ENCODE results near the gene LEO1. TPM values are rescaled to one million over a fixed set of nuclear protein-coding genes. Genes with fewer than 3 reads are reported as not detected.
"Not testable (repeated sequence)": the region's sequence is repeated elsewhere in the genome, so short reads cannot be mapped to it uniquely, and the experiment has no call there.

The LEO1 gene
- total RNA-seq, 1 donor from 2014 or later, result 35.7 TPM

DNA sequence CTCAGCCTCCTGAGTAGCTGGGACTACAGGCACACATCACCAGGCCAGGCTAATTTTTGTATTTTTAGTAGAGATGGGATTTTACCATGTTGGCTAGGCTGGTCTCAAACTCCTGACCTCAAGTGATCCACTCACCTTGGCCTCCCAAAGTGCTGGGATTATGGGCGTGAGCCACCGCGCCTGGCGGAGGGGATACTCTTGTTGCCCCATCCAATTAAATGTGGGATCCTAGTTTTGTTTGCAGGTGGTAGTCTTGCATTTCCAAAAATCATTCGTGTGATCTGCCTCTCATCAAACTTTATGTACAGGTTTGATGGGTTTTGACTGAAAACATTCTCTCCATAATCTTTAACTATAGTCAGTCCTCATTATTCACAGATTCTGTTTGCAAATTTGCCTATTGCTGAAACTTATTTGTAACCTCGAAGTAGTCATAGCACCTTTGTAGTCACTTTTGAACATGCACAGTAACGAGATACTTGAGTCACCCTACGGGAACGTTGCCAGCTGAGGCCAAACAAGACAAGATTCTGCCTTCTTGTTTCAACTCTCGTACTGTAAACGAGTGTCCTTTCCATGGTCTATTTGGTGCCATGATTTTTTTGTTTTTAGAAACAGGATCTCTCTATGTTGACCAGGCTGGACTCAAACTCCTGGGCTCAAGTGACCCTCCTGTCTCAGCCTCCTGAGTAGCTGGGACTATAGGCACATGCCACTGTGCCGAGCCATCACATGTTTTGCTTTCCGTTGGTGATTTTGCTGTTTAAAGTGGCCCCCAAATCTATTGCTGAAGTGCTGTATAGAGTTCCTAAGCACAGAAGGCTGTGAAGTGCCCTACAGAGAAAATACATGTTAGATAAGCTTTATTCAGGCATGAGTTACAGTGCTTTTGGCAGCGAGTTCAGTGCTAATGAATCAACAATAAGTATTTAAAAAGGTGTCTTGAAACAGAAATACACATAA is 39.3 kb upstream of the LEO1 start:
- peak overlapping the region; percentile 40 for H3K27ac Mint-ChIP-seq
- H3K4me3 Mint-ChIP-seq, result no peak overlapping the region
- intact Hi-C loops (cut with micrococcal nuclease), result loop anchor here (5.0 kb wide), 2 partner anchors 39 to 179 kb away; partner anchors contain the start of gene LEO1
- DNase-seq, result no peak
- no peaks in the 10 kb centered on the region for H3K36me3 Mint-ChIP-seq (ENCODE audit: low read depth)
- H3K4me1 Mint-ChIP-seq, result peaks cover 56% of the 10 kb centered on the region
- H3K9me3 Mint-ChIP-seq, result no peaks in the 10 kb centered on the region
- no peaks in the 10 kb centered on the region for H3K27me3 Mint-ChIP-seq

- Mint-ChIP-seq H3K36me3 (ENCODE audit: low read depth) (no peaks in the 10 kb centered on the region), H3K27ac (peak overlapping the region; percentile 80), H3K27me3 (no peaks in the 10 kb centered on the region), H3K4me3 (no peak overlapping the region), H3K4me1 (peaks cover 68% of the 10 kb centered on the region), H3K9me3 (no peaks in the 10 kb centered on the region)
- no peak for DNase-seq
- intact Hi-C loops (cut with micrococcal nuclease), result no loop called here
Observed at GRCh38 chr15:52008698-52009434, 37.3 kb upstream of the LEO1 start.

DNA sequence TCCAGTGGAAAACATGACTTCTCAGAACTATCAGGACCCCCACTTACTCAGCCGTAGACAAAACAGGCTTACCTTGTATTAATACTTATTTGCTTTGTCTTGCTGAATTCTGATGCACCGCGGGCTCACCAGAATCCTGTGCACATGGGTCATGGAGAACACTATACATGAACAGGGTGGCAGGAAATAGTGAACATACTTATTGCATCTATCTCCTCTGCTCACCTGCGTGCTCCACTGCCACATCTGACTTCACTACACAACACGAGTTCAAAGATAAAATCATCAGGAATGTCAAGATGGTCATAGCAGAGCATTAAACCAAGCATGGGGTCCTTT is 36.8 kb upstream of the LEO1 start:
- Mint-ChIP-seq H3K27me3 (no peaks in the 10 kb centered on the region), H3K27ac (peak overlapping the region; percentile 80), H3K36me3 (ENCODE audit: low read depth) (no peaks in the 10 kb centered on the region), H3K4me1 (peaks cover 68% of the 10 kb centered on the region), H3K9me3 (no peaks in the 10 kb centered on the region), H3K4me3 (peak overlapping the region; percentile 57)
- intact Hi-C loops (cut with micrococcal nuclease), result no loop called here
- DNase-seq, result no peak

DNA sequence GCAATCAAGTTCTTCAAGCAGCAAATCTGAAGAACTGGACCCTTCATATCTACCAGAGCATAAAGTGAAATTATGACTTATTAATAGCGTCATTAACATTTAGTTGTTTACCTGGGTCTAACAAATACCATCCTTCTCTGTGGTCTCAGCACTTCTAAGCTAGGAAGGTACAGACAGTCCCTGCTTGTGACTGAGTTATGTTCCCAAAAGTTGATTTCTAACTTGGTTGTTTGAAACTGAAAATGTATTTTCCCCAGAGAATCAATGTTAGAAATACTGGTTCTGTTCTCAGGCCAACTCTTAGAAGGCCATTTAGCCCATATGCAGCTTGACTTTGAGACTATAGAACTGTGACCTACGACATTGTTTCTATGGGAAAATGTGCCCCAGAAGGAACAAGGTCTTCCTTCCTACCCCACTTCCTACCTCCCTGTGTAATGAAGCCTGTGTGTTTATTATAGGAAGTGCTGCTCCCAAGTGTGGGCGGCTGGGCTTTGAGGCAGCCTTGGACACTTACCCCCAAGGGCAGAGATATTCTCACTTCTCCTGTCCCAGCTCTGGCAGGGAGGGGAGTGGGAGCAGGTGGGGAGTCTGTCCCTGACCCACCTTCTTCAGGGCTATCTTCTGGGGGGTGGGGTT is 35.2 kb upstream of the LEO1 start:
- intact Hi-C loops (cut with micrococcal nuclease), result loop anchor here (1.0 to 2.0 kb wide), 4 partner anchors 14 to 552 kb away; partner anchors contain the start of gene LYSMD2
- peak overlapping the region; percentile 82 for H3K27ac Mint-ChIP-seq
- H3K4me1 Mint-ChIP-seq, result peaks cover 64% of the 10 kb centered on the region
- H3K9me3 Mint-ChIP-seq, result peaks cover 6% of the 10 kb centered on the region
- peak overlapping the region; percentile 49 for H3K4me3 Mint-ChIP-seq
- no peaks in the 10 kb centered on the region for H3K36me3 Mint-ChIP-seq (ENCODE audit: low read depth)
- DNase-seq, result no peak
- H3K27me3 Mint-ChIP-seq, result no peaks in the 10 kb centered on the region

GRCh38 chr15:52005748-52006701 is 34.4 kb upstream of the LEO1 start:
- peak; percentile 73 for DNase-seq
- H3K36me3 Mint-ChIP-seq (ENCODE audit: low read depth), result no peaks in the 10 kb centered on the region
- intact Hi-C loops (cut with micrococcal nuclease), result loop anchor here (1.0 to 2.0 kb wide), 4 partner anchors 15 to 553 kb away; partner anchors contain the start of gene LYSMD2
- peak overlapping the region; percentile 82 for H3K27ac Mint-ChIP-seq
- peak overlapping the region; percentile 51 for H3K4me3 Mint-ChIP-seq
- H3K4me1 Mint-ChIP-seq, result peaks cover 57% of the 10 kb centered on the region
- H3K9me3 Mint-ChIP-seq, result peaks cover 6% of the 10 kb centered on the region
- H3K27me3 Mint-ChIP-seq, result no peaks in the 10 kb centered on the region

DNA sequence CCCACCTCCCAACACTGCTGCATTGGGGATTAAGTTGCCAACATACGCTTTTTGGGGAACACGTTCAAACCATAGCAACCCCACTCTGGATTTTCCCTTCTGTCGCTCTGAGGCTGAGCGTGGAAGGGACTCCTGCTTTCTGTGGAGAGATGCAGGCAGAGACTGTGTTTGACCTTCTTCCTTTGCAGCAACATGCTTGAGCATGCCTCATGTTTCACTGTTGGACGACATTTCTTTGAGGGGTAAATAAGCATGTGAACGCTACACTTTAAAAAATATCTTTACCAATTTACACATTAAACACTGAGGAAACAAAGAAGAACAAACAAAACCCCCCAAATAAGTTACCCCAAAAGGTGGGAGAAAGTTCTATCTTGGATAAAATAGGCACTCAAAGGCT is 33.2 kb upstream of the LEO1 start:
- no peak overlapping the region for H3K4me3 Mint-ChIP-seq
- H3K27ac Mint-ChIP-seq, result peak overlapping the region; percentile 82
- no peaks in the 10 kb centered on the region for H3K27me3 Mint-ChIP-seq
- no peak for DNase-seq
- H3K36me3 Mint-ChIP-seq (ENCODE audit: low read depth), result no peaks in the 10 kb centered on the region
- peaks cover 51% of the 10 kb centered on the region for H3K4me1 Mint-ChIP-seq
- intact Hi-C loops (cut with micrococcal nuclease), result no loop called here
- peaks cover 6% of the 10 kb centered on the region for H3K9me3 Mint-ChIP-seq

DNA sequence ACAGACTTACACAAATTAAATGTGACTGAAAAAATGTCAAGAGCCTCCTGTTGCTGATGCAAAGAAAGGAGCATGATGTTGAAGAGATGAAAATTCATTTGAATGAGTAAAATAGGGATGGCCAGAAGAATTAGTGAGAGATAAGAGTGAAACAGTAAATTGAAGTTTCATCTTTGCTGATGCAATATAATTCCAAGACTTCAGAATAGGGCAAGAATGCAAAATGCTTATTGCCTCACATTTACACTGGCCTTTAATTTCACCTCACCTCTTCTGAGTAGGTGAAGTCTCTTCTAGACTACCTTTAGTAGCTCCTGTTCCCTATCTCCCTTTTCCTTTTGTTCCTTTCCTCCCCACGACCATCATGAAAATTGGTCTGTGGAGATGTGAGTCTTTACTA is 32.1 kb upstream of the LEO1 start:
- DNase-seq, result no peak
- no peak overlapping the region for H3K27ac Mint-ChIP-seq
- peaks cover 45% of the 10 kb centered on the region for H3K4me1 Mint-ChIP-seq
- H3K4me3 Mint-ChIP-seq, result no peak overlapping the region
- no peaks in the 10 kb centered on the region for H3K36me3 Mint-ChIP-seq (ENCODE audit: low read depth)
- H3K9me3 Mint-ChIP-seq, result peaks cover 6% of the 10 kb centered on the region
- intact Hi-C loops (cut with micrococcal nuclease), result no loop called here
- no peaks in the 10 kb centered on the region for H3K27me3 Mint-ChIP-seq

GRCh38 chr15:52003089-52003488 is 31.5 kb upstream of the LEO1 start:
- H3K27ac Mint-ChIP-seq; H3K9me3 Mint-ChIP-seq; intact Hi-C loops (cut with micrococcal nuclease); DNase-seq; H3K36me3 Mint-ChIP-seq (ENCODE audit: low read depth); H3K4me3 Mint-ChIP-seq; H3K27me3 Mint-ChIP-seq: not testable (repeated sequence)
- H3K4me1 Mint-ChIP-seq, result peaks cover 40% of the 10 kb centered on the region

DNA sequence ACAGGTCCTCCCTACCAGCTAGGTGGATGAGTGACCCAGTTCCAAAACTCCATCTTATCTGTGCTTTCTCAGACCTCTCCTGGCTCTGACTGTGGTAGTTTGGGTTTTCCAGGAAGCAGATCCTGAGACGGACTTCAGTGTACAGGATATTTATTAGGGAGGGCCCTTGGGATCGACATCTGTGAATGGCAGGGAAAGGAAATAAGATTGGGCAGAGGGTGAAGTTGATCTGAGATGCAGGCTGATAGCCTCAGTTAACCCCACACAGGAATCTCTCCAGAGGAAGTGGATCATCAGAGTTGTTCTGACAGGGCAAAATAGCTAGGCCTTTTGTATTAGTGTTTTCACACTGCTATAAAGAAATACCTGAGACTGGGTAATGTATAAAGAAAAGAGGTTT is 30.8 kb upstream of the LEO1 start:
- Mint-ChIP-seq H3K4me3 (no peak overlapping the region), H3K36me3 (ENCODE audit: low read depth) (no peaks in the 10 kb centered on the region), H3K27me3 (no peaks in the 10 kb centered on the region), H3K9me3 (peaks cover 6% of the 10 kb centered on the region), H3K4me1 (peaks cover 36% of the 10 kb centered on the region), H3K27ac (no peak overlapping the region)
- DNase-seq, result no peak
- intact Hi-C loops (cut with micrococcal nuclease), result no loop called here

- intact Hi-C loops (cut with micrococcal nuclease), result no loop called here
- Mint-ChIP-seq H3K4me1 (no peaks in the 10 kb centered on the region), H3K36me3 (ENCODE audit: low read depth) (no peaks in the 10 kb centered on the region), H3K4me3 (no peak overlapping the region), H3K27me3 (peaks cover 2% of the 10 kb centered on the region), H3K27ac (no peak overlapping the region), H3K9me3 (no peaks in the 10 kb centered on the region)
- DNase-seq, result no peak
Observed at GRCh38 chr15:51992953-51993352, 21.4 kb upstream of the LEO1 start.

DNA sequence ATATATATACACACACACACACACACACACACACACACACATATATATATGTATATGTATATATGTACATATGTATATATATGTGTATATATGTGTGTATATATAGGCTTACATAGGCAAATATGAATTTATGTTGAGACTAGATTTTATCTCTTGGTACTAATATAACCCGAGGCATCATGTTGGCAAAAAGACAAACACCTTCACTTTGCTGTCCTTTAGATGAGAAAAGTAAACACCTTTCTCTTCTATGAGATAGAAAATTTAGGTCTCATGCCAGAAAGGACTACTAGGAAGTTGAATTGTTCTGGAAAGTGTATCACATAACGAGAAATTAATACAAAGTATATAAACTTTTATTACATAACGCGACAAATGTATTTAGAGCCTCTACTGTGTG is 19.6 kb upstream of the LEO1 start:
- H3K4me3 Mint-ChIP-seq, result no peak overlapping the region
- no peak overlapping the region for H3K27ac Mint-ChIP-seq
- no peaks in the 10 kb centered on the region for H3K36me3 Mint-ChIP-seq (ENCODE audit: low read depth)
- H3K4me1 Mint-ChIP-seq, result no peaks in the 10 kb centered on the region
- no peak for DNase-seq
- H3K27me3 Mint-ChIP-seq, result peaks cover 2% of the 10 kb centered on the region
- no peaks in the 10 kb centered on the region for H3K9me3 Mint-ChIP-seq
- intact Hi-C loops (cut with micrococcal nuclease), result no loop called here

- no peaks in the 10 kb centered on the region for H3K36me3 Mint-ChIP-seq (ENCODE audit: low read depth)
- H3K27ac Mint-ChIP-seq, result no peak overlapping the region
- no peak overlapping the region for H3K4me3 Mint-ChIP-seq
- no peak for DNase-seq
- intact Hi-C loops (cut with micrococcal nuclease), result loop anchor here (1.0 to 10.0 kb wide), 8 partner anchors 11 to 752 kb away; partner anchors contain the start of gene LEO1
- peaks cover 12% of the 10 kb centered on the region for H3K4me1 Mint-ChIP-seq
- no peaks in the 10 kb centered on the region for H3K27me3 Mint-ChIP-seq
- H3K9me3 Mint-ChIP-seq, result no peaks in the 10 kb centered on the region
Observed at GRCh38 chr15:51982770-51983103, 11.2 kb upstream of the LEO1 start.
